Testis (tissue), 3 donors: ENCODE results near the gene ZNF22. TPM values are rescaled to one million over a fixed set of nuclear protein-coding genes. Genes with fewer than 3 reads are reported as not detected.

Source experiments
- DNase-seq: peaks from one replicate; pipeline ENCODE4 v3.0.0-alpha.2; 2019
- H3K27ac ChIP-seq, 2 donors: fragments of 200-600 bp; sonication (generic); one replicate each; pipeline ENCODE4 v1.5.1; 2019
- H3K27me3 ChIP-seq: fragments of 200-600 bp; sonication (generic); one replicate; pipeline ENCODE4 v1.5.1; 2019
- H3K36me3 ChIP-seq: fragments of 200-600 bp; sonication (generic); one replicate; pipeline ENCODE4 v1.5.1; 2017; ENCODE audit warnings: low read depth; ENCODE audit errors: missing control alignments
- H3K4me1 ChIP-seq: fragments of 200-600 bp; sonication (generic); one replicate; pipeline ENCODE4 v1.5.1; 2019
- H3K4me3 ChIP-seq, 2 donors: fragments of 200-600 bp; sonication (generic); one replicate each; pipeline ENCODE4 v1.5.1; 2017 to 2019
- H3K9me3 ChIP-seq: fragments of 200-600 bp; sonication (generic); one replicate; pipeline ENCODE4 v1.5.1; 2017
- POLR2A ChIP-seq: fragments of 450-650 bp; IDR thresholded peaks from one replicate; pipeline ENCODE4 v1.6.1; 2017; ENCODE audit warnings: antibody characterized with exemption, mild to moderate bottlenecking, moderate library complexity
- WGBS, 2 donors: methylation state at CpG; one replicate each; pipeline ENCODE4 v1.1.5; 2018; 5-methylcytosine and 5-hydroxymethylcytosine counted together
- intact Hi-C: fragments of 100-400 bp; cut with DNase I; formaldehyde crosslinking; loops from one replicate; pipeline ENCODE4 v1.15.1; 2023; ENCODE audit warnings: low total_unique reads
- polyA plus RNA-seq: library from polyadenylated mRNA; stranded (reverse); fragments of 350-450 nt; fragmentation: Illumina TruSeq; extraction: RNeasy Lipid Tissue Mini Kit (QIAGEN cat#74804); gene quantifications from one replicate; pipeline ENCODE4 v1.2.3, GENCODE V29; 2014; ENCODE audit warnings: low read depth, low replicate concordance; ENCODE audit not compliant: insufficient read depth
- total RNA-seq, 2 donors: library from RNA; depleted of rRNA; stranded (reverse); fragments of >200 nt; gene quantifications; one replicate each; pipeline ENCODE4 v1.2.3, GENCODE V29; 2016
- TF ChIP-seq, protein P1 (sequence below), 3 experiments: fragments of 450-650 bp in 2 of 3; fragments of 200-600 bp in 1 of 3; sonication (generic) in 1 of 3; IDR thresholded peaks; one replicate each; pipeline ENCODE4 v1.5.1; 2016 to 2019; ENCODE audit warnings: antibody characterized with exemption in 3 of 3, mild to moderate bottlenecking in 2 of 3, moderate library complexity in 1 of 3

The ZNF22 gene
- total and polyA plus RNA-seq, 3 donors from 2014 or later: 12.6 TPM

DNA sequence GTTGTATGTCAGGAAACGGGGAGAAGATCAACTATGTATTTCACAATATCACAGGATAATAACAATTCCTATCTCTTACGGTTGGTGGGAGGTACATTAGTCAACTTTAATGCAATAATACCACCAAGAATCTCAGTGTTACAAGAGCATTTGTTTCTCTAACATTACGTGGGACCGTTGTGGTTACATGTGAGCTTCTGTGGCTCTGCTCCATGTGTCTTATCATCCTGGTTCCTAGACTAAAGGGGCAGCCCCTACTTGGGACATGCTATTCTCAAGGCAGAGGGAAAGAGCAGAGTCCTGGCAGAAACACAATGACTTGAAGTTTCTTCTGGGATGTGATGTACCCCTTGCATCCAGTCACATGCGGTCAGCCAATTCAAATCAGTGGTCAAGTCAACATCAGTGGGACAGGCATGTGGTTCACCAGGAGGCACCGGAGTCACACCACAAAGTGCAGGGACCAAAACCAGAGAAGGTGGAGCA lies 2.5 kb upstream of the ZNF22 start:
- Histone ChIP-seq H3K27ac (peak overlapping the region in 1 of 2 donors; percentile 33), H3K4me1 (peaks cover 44% of the 10 kb centered on the region), H3K4me3 (no peak overlapping the region), H3K9me3 (no peaks in the 10 kb centered on the region), H3K27me3 (no peaks in the 10 kb centered on the region), H3K36me3 (no peaks in the 10 kb centered on the region)
- TF ChIP-seq, protein P1, sequence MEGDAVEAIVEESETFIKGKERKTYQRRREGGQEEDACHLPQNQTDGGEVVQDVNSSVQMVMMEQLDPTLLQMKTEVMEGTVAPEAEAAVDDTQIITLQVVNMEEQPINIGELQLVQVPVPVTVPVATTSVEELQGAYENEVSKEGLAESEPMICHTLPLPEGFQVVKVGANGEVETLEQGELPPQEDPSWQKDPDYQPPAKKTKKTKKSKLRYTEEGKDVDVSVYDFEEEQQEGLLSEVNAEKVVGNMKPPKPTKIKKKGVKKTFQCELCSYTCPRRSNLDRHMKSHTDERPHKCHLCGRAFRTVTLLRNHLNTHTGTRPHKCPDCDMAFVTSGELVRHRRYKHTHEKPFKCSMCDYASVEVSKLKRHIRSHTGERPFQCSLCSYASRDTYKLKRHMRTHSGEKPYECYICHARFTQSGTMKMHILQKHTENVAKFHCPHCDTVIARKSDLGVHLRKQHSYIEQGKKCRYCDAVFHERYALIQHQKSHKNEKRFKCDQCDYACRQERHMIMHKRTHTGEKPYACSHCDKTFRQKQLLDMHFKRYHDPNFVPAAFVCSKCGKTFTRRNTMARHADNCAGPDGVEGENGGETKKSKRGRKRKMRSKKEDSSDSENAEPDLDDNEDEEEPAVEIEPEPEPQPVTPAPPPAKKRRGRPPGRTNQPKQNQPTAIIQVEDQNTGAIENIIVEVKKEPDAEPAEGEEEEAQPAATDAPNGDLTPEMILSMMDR (IDR thresholded peaks at IDR 0.05): no peak
- TF ChIP-seq POLR2A: no peak
- intact Hi-C loops: no loop called here
- WGBS, 2 donors: 49 to 52% methylated on average over 6 of the region's 6 CpGs
- peak; percentile 61 for DNase-seq

DNA sequence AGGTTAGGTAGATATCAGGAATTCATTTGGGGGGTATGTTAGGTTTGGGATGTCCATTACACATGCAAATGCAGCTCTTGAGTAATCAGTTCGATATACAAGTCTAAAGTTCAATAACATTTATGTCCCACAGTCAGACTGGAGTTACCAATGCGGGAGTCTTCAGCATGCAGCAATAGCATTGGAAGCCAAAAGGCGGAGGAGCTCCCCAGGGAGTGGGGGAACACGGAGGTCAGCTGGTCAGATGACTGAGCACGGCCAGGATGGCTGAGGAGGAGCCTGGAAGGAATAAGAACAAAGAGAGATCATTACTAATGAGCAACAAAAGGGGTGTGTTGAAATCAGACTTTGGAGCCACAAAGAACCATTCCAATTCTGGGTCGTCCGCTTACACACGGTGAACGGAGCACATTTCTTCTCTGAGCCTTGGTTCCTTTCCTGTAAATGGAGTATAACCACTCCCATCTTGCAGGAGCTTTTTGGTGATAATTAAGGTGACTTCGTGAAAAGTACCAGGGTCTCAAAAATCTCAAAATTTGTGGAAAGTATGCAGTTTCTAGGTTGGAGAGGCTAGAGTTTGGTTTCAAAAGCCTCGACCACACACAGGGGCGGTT lies 478 bp upstream of the ZNF22 start:
- Histone ChIP-seq H3K27ac (peak overlapping the region; percentile 82 to 93), H3K4me3 (peak overlapping the region; percentile 62 to 64), H3K4me1 (peaks cover 42% of the 10 kb centered on the region), H3K36me3 (no peaks in the 10 kb centered on the region), H3K9me3 (no peaks in the 10 kb centered on the region), H3K27me3 (no peaks in the 10 kb centered on the region)
- intact Hi-C loops: no loop called here
- TF ChIP-seq POLR2A: no peak
- TF ChIP-seq, protein P1 (IDR thresholded peaks at IDR 0.05): no peak
- WGBS, 2 donors: 18 to 38% methylated on average over 12 of the region's 12 CpGs
- peak; percentile 73 for DNase-seq

DNA sequence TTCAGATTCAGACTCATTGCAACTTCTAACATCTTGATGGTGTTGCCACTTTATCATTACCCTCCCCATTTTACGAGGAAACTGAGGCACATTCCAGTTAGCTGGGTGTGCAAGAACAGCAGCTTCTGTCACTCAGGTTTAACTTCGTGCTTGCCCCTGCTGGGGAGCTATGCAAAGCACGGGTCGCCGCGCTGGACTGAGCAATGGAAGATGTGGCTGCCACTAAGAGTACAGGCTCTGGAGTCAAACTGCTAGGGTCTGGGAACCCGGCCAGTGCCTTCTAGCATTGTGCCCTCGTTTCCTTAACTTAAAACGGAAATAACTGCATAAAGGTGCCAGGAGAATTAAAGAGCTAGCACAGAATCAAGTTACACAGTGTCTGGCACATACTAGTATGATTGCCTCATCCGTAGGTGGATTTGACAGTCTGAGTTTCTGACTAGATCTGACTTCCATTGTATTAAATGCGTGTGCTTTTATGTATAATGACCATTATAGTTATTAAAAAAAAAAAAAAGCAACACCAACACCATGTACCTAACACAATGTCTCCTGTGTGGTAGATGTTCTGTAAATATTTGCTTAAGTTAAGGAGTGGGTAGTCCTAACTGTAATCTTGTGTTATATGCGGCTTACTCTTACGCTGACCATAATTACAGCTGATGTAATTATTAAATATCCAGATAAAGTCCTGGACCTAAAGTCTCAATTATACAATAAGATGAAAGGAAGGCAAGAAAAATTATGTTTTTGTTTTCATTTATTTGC lies 842 bp downstream of the ZNF22 start:
- intact Hi-C loops: no loop called here
- 13 to 15% methylated on average over 13 of the region's 13 CpGs for WGBS, 2 donors
- DNase-seq: peak; percentile 66
- Histone ChIP-seq H3K36me3 (no peaks in the 10 kb centered on the region), H3K4me3 (peak overlapping the region; percentile 62 to 64), H3K27me3 (no peaks in the 10 kb centered on the region), H3K4me1 (peaks cover 28% of the 10 kb centered on the region), H3K27ac (peak overlapping the region; percentile 82 to 93), H3K9me3 (no peaks in the 10 kb centered on the region)
- TF ChIP-seq POLR2A: no peak
- TF ChIP-seq, protein P1 (IDR thresholded peaks at IDR 0.05): no peak

DNA sequence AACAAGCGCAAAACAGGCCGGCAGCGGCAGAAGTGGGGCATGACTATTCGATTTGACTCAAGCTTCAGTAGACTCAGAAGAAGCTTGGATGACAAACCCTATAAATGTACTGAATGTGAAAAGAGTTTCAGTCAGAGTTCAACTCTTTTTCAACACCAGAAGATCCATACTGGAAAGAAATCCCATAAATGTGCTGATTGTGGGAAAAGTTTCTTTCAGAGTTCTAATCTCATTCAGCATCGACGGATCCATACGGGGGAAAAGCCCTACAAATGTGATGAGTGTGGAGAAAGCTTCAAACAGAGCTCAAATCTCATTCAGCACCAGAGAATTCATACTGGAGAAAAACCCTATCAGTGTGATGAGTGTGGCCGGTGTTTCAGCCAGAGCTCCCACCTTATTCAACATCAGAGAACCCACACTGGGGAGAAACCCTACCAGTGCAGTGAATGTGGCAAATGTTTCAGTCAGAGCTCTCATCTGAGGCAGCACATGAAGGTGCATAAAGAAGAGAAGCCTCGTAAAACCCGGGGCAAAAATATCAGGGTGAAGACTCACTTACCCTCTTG lies 2.8 kb downstream of the ZNF22 start:
- peaks cover 24% of the 10 kb centered on the region for H3K4me1 ChIP-seq
- no peak overlapping the region for H3K4me3 ChIP-seq
- no peaks in the 10 kb centered on the region for H3K36me3 ChIP-seq
- TF ChIP-seq, protein P1 (IDR thresholded peaks at IDR 0.05): no peak
- TF ChIP-seq POLR2A: no peak
- H3K27me3 ChIP-seq: no peaks in the 10 kb centered on the region
- DNase-seq: no peak
- no peak overlapping the region for H3K27ac ChIP-seq
- intact Hi-C loops: no loop called here
- H3K9me3 ChIP-seq: no peaks in the 10 kb centered on the region
- 61 to 85% methylated on average over 10 of the region's 10 CpGs for WGBS, 2 donors
